H1 (cell line): ENCODE measurements around the gene THYN1. TPM values are rescaled to one million over a fixed set of nuclear protein-coding genes. Genes with fewer than 3 reads are reported as not detected.
A peak's percentile ranks its signal among the peaks of the same experiment; 100 is the strongest.

Experiments used
- BACH1 ChIP-seq: IDR thresholded peaks from 2 replicates; pipeline ENCODE4 v1.6.1; 2012; ENCODE audit warnings: low read length, improper control_type of control experiment
- CEBPB ChIP-seq: IDR thresholded peaks from 2 replicates; pipeline ENCODE4 v1.6.1; 2012; ENCODE audit warnings: low read depth, low read length
- CHD2 ChIP-seq: IDR thresholded peaks from 2 replicates; pipeline ENCODE4 v1.6.1; 2012; ENCODE audit warnings: low read length, improper control_type of control experiment
- CREB1 ChIP-seq: IDR thresholded peaks from 2 replicates; pipeline ENCODE4 v1.6.1; 2012; ENCODE audit warnings: inconsistent platforms
- EZH2 ChIP-seq: fragments of 200-600 bp; sonication (generic); IDR thresholded peaks from 2 replicates; pipeline ENCODE4 v1.7.1; 2012; ENCODE audit warnings: low read depth, mild to moderate bottlenecking, moderate library complexity, low read length, inconsistent platforms; ENCODE audit not compliant: severe bottlenecking
- GTF2F1 ChIP-seq: IDR thresholded peaks from 2 replicates; pipeline ENCODE4 v1.6.1; 2012; ENCODE audit warnings: low read depth, low read length, improper control_type of control experiment, borderline replicate concordance
- NRF1 ChIP-seq: IDR thresholded peaks from 2 replicates; pipeline ENCODE4 v1.6.1; 2011; ENCODE audit warnings: mild to moderate bottlenecking, low read depth, low read length, improper control_type of control experiment
- SIN3A ChIP-seq, 2 experiments: IDR thresholded peaks in 1 of 2; conservative IDR thresholded peaks in 1 of 2; 2 replicates each; pipeline ENCODE4 v1.6.1; 2011 to 2012; ENCODE audit warnings: low read length in 2 of 2, improper control_type of control experiment in 1 of 2, low read depth in 1 of 2, mild to moderate bottlenecking in 1 of 2
- SP1 ChIP-seq: IDR thresholded peaks from 2 replicates; pipeline ENCODE4 v1.6.1; 2011; ENCODE audit warnings: low read depth, low read length
- TCF12 ChIP-seq: IDR thresholded peaks from 2 replicates; pipeline ENCODE4 v1.6.1; 2011; ENCODE audit warnings: low read depth, mild to moderate bottlenecking, low read length
- TEAD4 ChIP-seq: IDR thresholded peaks from 2 replicates; pipeline ENCODE4 v1.6.1; 2012; ENCODE audit warnings: low read depth, low read length, inconsistent platforms, mixed read lengths
- YY1 ChIP-seq: IDR thresholded peaks from 2 replicates; pipeline ENCODE4 v1.6.1; 2011; ENCODE audit warnings: low read depth, mild to moderate bottlenecking, low read length
- polyA plus RNA-seq, 7 experiments: library from polyadenylated mRNA; depleted of rRNA in 3 of 7; stranded (reverse) in 5 of 7; unstranded in 2 of 7; fragments of >200 nt in 5 of 7; fragments of 200-250 nt in 2 of 7; gene quantifications; 1 replicate in 5 of 7; 2 replicates in 1 of 7; 4 replicates in 1 of 7; pipeline versions ENCODE4 v1.2.1 to v1.2.3, GENCODE V29; 2011 to 2013; ENCODE audit warnings: missing spikeins in 2 of 7, mixed read lengths in 2 of 7
- total RNA-seq: library from RNA; stranded (reverse); fragmentation: NEBNext Ultra II Directional; extraction: Animal tissue kit (Norgen Biotek cat#: 25700); gene quantifications from 2 replicates; pipeline ENCODE4 v1.2.1, GENCODE V29; 2021
- TF ChIP-seq, protein P1 (sequence below): IDR thresholded peaks from 2 replicates; pipeline ENCODE4 v1.6.1; 2011; ENCODE audit warnings: low read depth, mild to moderate bottlenecking, low read length; ENCODE audit not compliant: insufficient read depth

The THYN1 gene
- total and polyA plus RNA-seq, 2 of the 8 experiments (the other 6 are each of a cell fraction or from before 2014, with no cell fraction given), result 77.3 to 95.1 TPM

GRCh38 chr11:134276396-134277182, 23.4 kb upstream of the THYN1 start (continued):
- TF ChIP-seq EZH2 (no peak), TCF12 (no peak), GTF2F1 (no peak), BACH1 (no peak), YY1 (0 out of 2 replicates have a peak, but pooled peaks have one; percentile 4), CREB1 (no peak), TEAD4 (no peak), CEBPB (no peak), NRF1 (no peak), SIN3A (conservative IDR thresholded peaks at IDR 0.05 in 1 of 2, IDR thresholded peaks at IDR 0.05 in 1 of 2; ENCODE audit: low read depth in 1 of 2, low read length in 2 of 2) (peak; percentile 45 to 51; a peak in 2 of 4 replicates), CHD2 (no peak), SP1 (no peak)
- TF ChIP-seq, protein P1, sequence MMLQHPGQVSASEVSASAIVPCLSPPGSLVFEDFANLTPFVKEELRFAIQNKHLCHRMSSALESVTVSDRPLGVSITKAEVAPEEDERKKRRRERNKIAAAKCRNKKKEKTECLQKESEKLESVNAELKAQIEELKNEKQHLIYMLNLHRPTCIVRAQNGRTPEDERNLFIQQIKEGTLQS, result no peak
